K562 (cell line): ENCODE data around the gene NAA38. TPM values are rescaled to one million over a fixed set of nuclear protein-coding genes. Genes with fewer than 3 reads are reported as not detected.

Experiments
- CHAMP1 ChIP-seq: fragments of 450-650 bp; IDR thresholded peaks from 2 replicates; pipeline ENCODE4 v1.6.1; 2016; ENCODE audit warnings: mild to moderate bottlenecking
- CREB1 ChIP-seq, 2 experiments: sonication (generic) in 1 of 2; formaldehyde crosslinking in 1 of 2; IDR thresholded peaks; 2 replicates each; pipeline versions ENCODE4 v1.6.1 to v1.8.0; 2012 to 2022; ENCODE audit warnings: inconsistent platforms in 1 of 2, mild to moderate bottlenecking in 1 of 2, missing genetic modification reagents in 1 of 2, moderate library complexity in 1 of 2
- JUNB ChIP-seq: fragments of 450-650 bp; formaldehyde crosslinking; conservative IDR thresholded peaks from 2 replicates; pipeline ENCODE4 v1.4.0; 2020; ENCODE audit warnings: mild to moderate bottlenecking
- NCOA1 ChIP-seq: fragments of 450-650 bp; IDR thresholded peaks from 2 replicates; pipeline ENCODE4 v1.6.1; 2016; ENCODE audit warnings: low read depth
- NCOR1 ChIP-seq: fragments of 450-650 bp; IDR thresholded peaks from 2 replicates; pipeline ENCODE4 v1.6.1; 2016; ENCODE audit warnings: mild to moderate bottlenecking, moderate library complexity
- RFX5 ChIP-seq: IDR thresholded peaks from 2 replicates; pipeline ENCODE4 v1.6.1; 2011; ENCODE audit warnings: low read depth, mild to moderate bottlenecking, improper control_type of control experiment, low read length
- SOX6 ChIP-seq: fragments of 450-650 bp; IDR thresholded peaks from 2 replicates; pipeline ENCODE4 v1.6.1; 2014; ENCODE audit warnings: mild to moderate bottlenecking
- STAT6 ChIP-seq: sonication (generic); formaldehyde crosslinking; IDR thresholded peaks from 2 replicates; pipeline ENCODE4 v1.8.1; 2023; ENCODE audit warnings: mild to moderate bottlenecking, missing genetic modification reagents
- TCF3 ChIP-seq: sonication (generic); formaldehyde crosslinking; IDR thresholded peaks from 2 replicates; pipeline ENCODE4 v1.4.0; 2020; ENCODE audit warnings: mild to moderate bottlenecking, missing genetic modification reagents
- U2AF1 ChIP-seq: fragments of 200-400 bp; formaldehyde crosslinking; optimal IDR thresholded peaks from 2 replicates; pipeline ENCODE3; 2017; ENCODE audit warnings: mild to moderate bottlenecking, low read depth, low read length, moderate library complexity
- ZC3H8 ChIP-seq: fragments of 450-650 bp; IDR thresholded peaks from 2 replicates; pipeline ENCODE4 v1.6.1; 2017
- polyA plus RNA-seq, 8 experiments: library from polyadenylated mRNA; depleted of rRNA in 4 of 8; stranded (reverse) in 5 of 8; unstranded in 3 of 8; fragments of >200 nt; fragmentation: Nextera tagmentation in 2 of 8; fragmentation: Illumina TruSeq in 1 of 8; extraction: Ambion mirVana in 2 of 8; extraction: Trizol in 1 of 8; gene quantifications; 2 replicates each; pipeline versions ENCODE4 v1.2.1 to v1.2.3, GENCODE V29; 2011 to 2014; ENCODE audit warnings: inconsistent platforms in 1 of 8, missing spikeins in 1 of 8
- total RNA-seq, 7 experiments: library from RNA; depleted of rRNA in 6 of 7; stranded (reverse); fragments of >200 nt in 6 of 7; fragmentation: Illumina TruSeq in 2 of 7; extraction: Trizol in 2 of 7; gene quantifications; 2 replicates each; pipeline versions ENCODE4 v1.2.1 to v1.2.3, GENCODE V29; 2011 to 2021; ENCODE audit warnings: low replicate concordance in 1 of 7
- TF ChIP-seq, protein P1 (sequence below): fragments of 250-450 bp; sonication (Bioruptor Pico); IDR thresholded peaks from 2 replicates; pipeline ENCODE4 v1.8.0; 2022; ENCODE audit warnings: moderate library complexity, mild to moderate bottlenecking, inconsistent platforms
- TF ChIP-seq, protein P2 (sequence below): fragments of 200-800 bp; sonication (Bioruptor generic); IDR thresholded peaks from 2 replicates; pipeline ENCODE4 v1.6.1; 2017; ENCODE audit warnings: missing genetic modification characterization, missing compliant biosample characterization
- TF ChIP-seq, protein P3 (sequence below): fragments of 250-450 bp; sonication (Bioruptor Pico); IDR thresholded peaks from 2 replicates; pipeline ENCODE4 v1.8.0; 2021; ENCODE audit warnings: mild to moderate bottlenecking, moderate library complexity

The NAA38 gene
- total and polyA plus RNA-seq, 9 of the 15 experiments (the other 6 are each of a cell fraction or from before 2014, with no cell fraction given) = 16.4 to 99.8 (median 57.3) TPM

DNA sequence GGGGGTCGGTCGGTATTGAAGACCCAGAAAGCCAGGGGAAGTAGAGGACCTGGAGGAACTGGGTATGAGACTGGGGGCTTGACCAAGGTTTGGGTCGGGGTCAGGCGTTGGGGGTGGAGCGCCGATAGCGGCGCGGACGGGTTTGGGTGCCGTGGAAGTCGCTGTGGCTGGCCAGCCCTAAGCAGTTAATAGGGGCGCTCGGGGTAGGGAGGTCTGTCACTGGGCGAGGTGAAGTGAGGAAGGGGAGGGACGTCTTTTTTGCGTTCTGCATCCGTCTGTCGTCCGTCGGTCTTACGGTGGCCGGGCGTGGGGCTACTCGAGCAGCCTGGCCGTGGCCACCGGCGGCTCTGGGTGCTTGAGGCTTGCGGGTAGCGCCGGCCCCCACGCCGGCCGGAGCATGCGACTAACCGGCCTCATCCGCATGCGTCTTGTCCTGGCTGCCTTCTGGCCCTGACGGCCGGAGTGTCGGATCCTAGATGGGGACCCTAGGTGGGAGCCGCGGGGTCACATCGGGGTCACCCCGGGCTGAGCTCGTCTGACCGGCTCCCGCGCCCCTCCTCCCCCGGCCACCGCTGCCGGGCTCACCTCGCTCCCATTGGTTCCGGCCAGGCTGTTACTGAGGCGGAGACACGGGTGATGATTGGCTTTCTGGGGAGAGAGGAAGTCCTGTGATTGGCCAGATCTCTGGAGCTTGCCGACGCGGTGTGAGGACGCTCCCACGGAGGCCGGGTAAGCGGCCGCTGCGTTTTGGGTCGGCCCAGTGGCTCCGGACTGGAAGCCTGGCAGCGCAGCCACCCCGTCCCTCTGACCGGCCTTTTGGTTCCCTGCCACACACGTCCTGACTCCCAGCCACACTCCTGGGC is 12.8 kb downstream of the NAA38 start (continued):
- no peak; the same call in 1 of the 2 replicates for TF ChIP-seq RFX5
- no peak for TF ChIP-seq SOX6
- TF ChIP-seq, protein P1, sequence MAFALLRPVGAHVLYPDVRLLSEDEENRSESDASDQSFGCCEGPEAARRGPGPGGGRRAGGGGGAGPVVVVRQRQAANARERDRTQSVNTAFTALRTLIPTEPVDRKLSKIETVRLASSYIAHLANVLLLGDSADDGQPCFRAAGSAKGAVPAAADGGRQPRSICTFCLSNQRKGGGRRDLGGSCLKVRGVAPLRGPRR = no peak
- TF ChIP-seq, protein P2, sequence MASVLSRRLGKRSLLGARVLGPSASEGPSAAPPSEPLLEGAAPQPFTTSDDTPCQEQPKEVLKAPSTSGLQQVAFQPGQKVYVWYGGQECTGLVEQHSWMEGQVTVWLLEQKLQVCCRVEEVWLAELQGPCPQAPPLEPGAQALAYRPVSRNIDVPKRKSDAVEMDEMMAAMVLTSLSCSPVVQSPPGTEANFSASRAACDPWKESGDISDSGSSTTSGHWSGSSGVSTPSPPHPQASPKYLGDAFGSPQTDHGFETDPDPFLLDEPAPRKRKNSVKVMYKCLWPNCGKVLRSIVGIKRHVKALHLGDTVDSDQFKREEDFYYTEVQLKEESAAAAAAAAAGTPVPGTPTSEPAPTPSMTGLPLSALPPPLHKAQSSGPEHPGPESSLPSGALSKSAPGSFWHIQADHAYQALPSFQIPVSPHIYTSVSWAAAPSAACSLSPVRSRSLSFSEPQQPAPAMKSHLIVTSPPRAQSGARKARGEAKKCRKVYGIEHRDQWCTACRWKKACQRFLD = no peak
- no peak for TF ChIP-seq STAT6
- no peak for TF ChIP-seq TCF3
- TF ChIP-seq CHAMP1 = no peak
- no peak for TF ChIP-seq NCOA1
- no peak for TF ChIP-seq ZC3H8
- no peak for TF ChIP-seq JUNB
- TF ChIP-seq, protein P3, sequence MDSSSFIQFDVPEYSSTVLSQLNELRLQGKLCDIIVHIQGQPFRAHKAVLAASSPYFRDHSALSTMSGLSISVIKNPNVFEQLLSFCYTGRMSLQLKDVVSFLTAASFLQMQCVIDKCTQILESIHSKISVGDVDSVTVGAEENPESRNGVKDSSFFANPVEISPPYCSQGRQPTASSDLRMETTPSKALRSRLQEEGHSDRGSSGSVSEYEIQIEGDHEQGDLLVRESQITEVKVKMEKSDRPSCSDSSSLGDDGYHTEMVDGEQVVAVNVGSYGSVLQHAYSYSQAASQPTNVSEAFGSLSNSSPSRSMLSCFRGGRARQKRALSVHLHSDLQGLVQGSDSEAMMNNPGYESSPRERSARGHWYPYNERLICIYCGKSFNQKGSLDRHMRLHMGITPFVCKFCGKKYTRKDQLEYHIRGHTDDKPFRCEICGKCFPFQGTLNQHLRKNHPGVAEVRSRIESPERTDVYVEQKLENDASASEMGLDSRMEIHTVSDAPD (CRISPR knock-in tag) = no peak
- no peak for TF ChIP-seq CREB1 (IDR thresholded peaks at IDR 0.05)
- TF ChIP-seq CREB1 (CRISPR knock-in tag; IDR thresholded peaks at IDR 0.05) = peak; percentile 47; the same call in 1 of the 2 replicates
- 0 out of 2 replicates have a peak, but pooled peaks have one; percentile 5 for TF ChIP-seq NCOR1
- TF ChIP-seq U2AF1 = no peak
